ENCODE results near the gene BEST2.
"Not testable (repeated sequence)": the region's sequence is repeated elsewhere in the genome, so short reads cannot be mapped to it uniquely, and the experiment has no call there.

BEST2 gene

DNA sequence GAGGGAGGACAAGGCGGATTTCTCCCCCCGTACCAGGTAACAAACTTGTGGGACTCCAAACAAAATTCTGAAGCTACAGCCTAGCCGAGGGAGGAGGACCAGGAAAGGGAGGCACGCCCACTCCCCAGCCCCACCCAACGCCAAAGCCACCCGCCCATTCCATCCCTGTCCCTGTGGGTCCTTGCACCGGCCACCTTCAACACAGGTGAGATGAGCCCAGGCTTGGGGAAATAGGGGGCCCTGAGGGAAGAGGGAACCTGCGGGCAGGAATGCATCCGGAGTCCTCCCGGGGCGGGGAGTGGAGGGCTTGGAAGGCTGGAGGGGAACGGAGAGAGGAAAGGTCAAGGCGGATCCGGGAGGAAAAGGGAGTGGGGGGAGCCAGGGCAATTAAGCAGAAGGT is at the start of gene BEST2:
TSS of gene BEST2 (plus strand) at position 157 of the 400 bp plus-strand sequence. CDS start 802 bp downstream, outside the sequence.
- DNase-seq (ENCODE audit: low read depth in 2 of 2): no peak

DNA sequence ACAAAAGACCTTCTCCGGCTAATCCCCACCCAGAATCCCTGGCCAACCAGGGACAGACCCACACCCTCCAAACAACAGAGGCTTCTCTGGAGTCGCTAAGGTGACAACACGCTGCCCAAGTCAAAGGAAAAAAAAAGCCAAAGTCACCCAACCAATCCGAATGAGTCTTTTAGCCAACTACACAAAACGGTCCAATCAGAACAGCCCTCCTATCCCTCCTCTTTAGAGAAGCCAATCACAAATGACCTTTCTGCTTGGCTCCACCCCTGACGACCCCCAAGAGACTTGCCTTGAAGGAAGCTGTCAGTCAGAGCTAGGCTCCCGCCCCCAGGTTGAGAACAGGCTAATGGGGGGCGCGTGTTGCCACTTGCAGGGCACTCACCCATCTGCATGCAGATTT is 48.5 kb upstream of the BEST2 start:
- DNase-seq (ENCODE audit: low read depth in 2 of 2): no peak

DNA sequence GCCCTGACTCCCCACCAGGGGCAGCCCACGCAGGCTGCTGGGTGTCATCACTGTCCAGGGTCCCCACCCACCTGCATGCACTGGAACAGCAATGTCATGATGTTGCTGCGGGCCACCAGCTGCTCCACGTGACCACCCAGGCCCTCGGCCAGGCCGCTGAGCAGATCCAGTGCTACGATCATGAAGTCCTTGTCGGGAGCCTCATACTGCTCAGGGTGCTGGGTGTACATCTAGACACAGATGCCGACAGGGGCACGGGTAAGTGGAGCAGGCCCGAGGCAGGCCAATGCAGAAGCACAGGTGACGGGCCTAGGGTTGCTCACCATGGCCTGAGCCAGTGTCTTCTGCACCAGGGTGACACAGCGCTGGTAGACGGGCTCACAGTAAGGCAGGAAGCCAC is 46.4 kb upstream of the BEST2 start:
- DNase-seq (ENCODE audit: low read depth in 2 of 2): no peak

DNA sequence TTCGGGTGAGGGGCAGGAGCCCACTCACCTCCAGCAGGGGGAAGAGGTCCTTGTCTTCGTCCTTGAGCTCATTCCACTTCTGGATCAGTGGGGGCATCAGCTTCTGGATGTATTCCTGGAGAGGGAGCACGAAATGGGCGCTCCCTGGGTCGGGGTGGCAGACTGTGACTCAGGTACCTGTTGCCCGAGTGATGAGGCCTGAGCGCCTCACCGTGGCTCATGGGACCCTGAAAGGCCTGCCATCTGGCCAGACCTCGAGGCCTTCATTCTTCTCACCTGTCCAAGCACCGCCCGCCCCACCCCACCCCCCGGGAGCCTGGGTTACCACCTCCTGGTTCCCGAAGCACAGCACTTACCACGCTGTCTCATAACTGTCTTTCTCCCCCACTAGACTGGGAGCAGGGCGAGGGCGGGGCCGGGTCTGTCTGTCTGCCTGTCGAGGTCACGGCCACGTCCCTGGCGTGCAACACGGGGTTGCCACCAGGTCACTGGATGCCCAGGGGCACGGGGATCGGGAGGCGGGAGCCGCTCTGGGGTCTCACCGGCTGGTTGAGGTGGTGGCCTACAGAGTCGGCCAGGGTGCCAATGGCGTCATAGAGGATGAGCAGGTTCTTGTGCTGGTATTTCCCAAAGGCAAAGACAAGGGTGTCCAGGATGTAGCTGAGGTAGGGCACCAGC is 45.8 kb upstream of the BEST2 start:
- no peak for DNase-seq (ENCODE audit: low read depth in 2 of 2)

DNA sequence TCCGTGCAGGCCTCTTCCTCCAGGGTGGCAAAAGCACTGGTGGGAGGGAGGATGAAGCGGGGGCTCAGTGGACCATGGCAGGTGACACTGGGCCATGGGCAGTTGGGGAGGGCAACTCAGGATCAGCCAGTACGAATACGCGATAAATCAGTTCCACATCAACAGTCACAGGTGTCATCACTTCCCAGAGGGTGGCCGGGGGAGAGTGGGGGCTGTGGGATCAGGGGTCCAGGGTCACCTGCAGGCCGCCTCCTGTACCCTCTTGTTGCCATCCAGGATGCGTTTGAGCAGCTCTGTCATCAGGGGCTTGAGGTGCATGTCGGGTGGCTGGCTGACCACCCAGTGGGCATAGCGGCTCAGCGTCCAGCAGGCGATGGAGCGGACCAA is 45.3 kb upstream of the BEST2 start:
- DNase-seq (ENCODE audit: low read depth in 2 of 2): no peak

DNA sequence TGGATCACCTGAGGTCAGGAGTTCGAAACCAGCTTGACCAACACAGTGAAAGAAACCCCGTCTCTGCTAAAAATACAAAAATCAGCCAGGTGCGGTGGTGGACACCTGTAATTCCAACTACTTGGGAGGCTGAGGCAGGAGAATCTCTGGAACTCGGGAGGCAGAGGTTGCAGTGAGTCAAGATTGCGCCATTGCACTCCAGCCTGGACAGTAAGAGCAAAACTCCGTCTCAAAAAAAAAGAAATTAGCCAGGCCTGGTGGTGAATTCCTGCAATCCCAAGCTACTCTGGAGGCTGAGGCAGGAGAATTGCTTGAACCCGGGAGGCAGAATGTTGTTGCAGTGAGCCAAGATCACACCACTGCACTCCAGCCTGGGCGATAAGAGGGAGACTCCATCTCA is 43.0 kb upstream of the BEST2 start:
- DNase-seq (ENCODE audit: low read depth in 2 of 2): no peak

GRCh38 chr19:12711187-12711586 is 40.4 kb upstream of the BEST2 start:
- no peak for DNase-seq (ENCODE audit: low read depth in 2 of 2)

DNA sequence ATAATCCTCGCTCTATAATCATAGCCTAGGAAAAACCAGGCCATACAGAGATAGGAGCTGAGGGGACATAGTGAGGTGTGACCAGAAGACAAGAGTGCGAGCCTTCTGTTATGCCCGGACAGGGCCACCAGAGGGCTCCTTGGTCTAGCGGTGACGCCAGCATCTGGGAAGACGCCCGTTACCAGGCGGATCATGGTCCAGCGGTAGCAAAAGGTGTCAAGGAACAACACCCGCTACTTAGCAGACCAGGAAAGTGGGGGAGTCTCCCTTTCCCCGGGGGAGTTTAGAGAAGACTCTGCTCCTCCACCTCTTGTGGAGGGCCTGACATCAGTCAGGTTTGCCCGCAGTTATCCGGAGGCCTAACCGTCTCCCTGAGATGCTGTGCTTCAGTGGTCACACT is 39.5 kb upstream of the BEST2 start:
- not testable (repeated sequence) for DNase-seq (ENCODE audit: low read depth in 2 of 2)

- not testable (repeated sequence) for DNase-seq (ENCODE audit: low read depth in 2 of 2)
Measured at GRCh38 chr19:12713304-12713703, 38.3 kb upstream of the BEST2 start.

GRCh38 chr19:12715102-12715501 is 36.5 kb upstream of the BEST2 start:
- DNase-seq (ENCODE audit: low read depth in 2 of 2): no peak

GRCh38 chr19:12715929-12716328 is 35.7 kb upstream of the BEST2 start:
- DNase-seq (ENCODE audit: low read depth in 2 of 2): no peak

- DNase-seq (ENCODE audit: low read depth in 2 of 2): no peak
Measured at GRCh38 chr19:12720296-12720695, 31.3 kb upstream of the BEST2 start.

DNA sequence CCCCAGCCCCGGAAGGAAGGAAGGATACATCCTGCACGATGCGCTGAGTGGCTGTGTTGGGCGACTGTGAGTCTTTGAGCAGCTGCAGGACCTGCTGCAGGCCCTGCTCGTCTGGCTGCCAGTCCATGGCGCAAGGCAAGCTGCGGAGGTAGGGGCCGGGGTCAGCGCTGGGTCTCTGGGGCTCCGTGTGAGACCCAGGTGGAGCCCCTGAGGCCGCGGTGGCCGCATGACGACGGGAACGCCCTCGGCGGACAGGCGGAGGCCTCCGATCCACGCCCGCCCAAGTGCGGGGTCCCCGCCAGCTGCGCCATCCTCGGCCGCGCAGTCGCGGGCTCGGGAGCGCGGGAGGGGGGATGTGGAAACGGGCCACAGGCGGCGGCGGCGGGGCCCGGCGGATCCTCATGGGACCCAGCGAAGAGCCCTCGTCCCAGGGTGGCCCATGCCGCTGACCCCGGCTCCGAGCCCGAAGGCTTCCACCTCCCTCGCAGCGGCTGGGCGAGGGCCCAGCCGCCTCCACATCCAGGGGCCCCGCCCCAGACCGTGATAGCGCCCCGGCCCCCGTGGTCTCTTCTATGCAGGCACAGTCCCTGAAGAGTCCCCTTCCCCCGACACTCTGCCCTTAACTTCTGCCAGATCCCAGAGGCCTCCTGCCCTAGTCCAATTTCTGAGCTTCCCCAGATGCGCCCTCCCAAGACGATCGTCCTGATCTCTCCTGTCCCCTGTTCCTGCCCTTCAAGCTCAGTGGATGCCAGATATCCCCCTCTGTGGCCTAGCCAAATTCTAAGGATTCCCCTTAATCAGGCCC is 30.5 kb upstream of the BEST2 start:
- DNase-seq (ENCODE audit: low read depth in 2 of 2): no peak

DNA sequence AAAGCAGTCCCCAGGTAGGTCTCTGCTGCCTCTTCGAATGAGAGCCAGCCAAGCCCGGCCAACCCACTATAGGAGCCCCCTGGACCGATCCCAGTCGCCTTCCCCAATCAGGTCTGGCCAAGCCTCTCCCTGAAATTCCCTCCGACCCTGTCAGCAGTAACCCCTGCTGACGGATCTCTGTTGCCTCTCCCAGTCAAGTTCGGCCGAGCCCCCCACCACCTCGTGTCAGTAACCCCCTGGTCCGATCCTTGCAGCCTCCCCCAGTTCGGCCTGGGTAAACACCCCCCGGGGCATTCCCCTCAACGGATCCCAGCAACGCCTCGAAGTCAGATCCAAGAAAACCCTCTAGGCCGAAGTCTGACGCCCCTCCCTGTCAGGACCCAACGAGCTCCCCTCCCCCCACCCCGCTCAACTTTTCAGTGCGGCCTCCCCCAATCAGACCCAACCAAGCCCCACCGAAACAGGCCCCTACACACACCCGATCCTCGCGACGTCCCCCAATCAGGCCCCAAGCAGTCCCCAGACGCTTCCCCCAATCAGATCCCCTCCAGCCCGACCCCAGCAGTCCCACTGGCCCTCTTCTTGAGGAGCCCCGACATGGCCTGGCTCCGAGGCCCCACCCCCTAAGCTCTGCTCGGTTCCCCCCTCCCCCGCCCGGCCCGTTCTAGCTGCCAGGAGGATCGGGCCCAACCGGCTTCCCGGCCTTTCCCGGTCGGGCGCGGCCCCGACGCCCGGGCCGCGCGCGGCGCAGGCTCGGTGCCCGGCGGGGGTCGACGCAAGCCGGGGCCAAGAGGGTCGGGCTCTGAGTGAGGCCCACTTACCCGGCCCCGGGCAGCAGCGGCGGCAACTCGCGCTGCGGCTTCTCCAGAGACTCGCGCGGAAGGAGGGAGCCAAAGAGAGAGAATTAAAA is 29.7 kb upstream of the BEST2 start:
- peak in 1 of 2 donors; percentile 47 for DNase-seq (ENCODE audit: low read depth in 2 of 2)

DNA sequence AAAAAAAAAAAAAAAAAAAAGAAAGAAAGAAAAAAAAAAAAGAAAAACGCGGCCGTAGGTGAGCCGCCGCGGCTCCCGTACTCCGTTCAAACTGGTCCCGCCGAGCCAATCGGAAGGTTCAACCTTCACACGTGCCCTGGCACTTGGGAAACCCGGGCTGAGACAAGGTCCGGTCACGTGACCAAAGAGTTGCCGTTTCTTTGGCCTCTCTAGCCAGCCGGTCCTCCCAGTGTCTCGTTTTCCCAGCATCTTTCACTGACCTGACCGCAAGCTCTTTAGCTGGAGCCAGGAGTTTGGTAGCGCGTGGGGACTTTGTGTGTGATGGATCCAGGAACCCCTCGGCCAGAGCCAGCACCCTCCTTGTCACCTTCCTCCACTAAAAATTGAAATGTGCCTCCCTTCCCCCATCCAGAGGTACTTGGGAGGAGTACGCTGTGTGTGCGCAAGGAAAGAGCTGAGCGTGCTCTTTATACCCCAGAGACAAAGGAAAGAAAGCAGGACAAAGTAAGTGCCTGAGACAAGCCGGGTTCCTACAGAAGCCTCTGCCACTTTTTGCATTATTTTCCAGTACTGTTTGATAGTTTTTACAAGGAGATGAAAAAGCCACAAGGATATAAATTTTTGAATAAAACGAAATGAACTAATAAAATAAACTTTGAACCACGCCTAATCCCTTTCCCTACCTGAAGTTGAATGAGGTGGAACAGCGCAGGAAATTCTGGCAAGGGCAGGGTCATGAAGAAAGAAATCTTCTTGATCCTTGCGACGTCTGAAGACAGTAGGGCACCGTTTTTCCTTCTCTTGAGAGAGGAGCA is 28.8 kb upstream of the BEST2 start:
- peak; percentile 79 to 85 for DNase-seq (ENCODE audit: low read depth in 2 of 2)

DNA sequence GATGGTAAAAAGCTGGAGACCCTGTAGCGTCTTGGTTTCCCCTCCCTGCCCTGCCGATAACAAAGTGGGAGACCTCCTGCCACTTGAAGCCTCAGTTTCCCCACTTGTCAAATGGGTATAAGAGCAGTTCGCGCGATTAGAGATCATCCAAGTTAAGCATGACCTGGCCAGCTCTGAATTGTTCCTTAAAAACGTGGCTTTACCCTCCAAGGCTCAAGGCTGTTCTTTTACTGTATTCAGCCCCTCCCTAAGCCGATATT is 28.3 kb upstream of the BEST2 start:
- DNase-seq (ENCODE audit: low read depth in 2 of 2): no peak

DNA sequence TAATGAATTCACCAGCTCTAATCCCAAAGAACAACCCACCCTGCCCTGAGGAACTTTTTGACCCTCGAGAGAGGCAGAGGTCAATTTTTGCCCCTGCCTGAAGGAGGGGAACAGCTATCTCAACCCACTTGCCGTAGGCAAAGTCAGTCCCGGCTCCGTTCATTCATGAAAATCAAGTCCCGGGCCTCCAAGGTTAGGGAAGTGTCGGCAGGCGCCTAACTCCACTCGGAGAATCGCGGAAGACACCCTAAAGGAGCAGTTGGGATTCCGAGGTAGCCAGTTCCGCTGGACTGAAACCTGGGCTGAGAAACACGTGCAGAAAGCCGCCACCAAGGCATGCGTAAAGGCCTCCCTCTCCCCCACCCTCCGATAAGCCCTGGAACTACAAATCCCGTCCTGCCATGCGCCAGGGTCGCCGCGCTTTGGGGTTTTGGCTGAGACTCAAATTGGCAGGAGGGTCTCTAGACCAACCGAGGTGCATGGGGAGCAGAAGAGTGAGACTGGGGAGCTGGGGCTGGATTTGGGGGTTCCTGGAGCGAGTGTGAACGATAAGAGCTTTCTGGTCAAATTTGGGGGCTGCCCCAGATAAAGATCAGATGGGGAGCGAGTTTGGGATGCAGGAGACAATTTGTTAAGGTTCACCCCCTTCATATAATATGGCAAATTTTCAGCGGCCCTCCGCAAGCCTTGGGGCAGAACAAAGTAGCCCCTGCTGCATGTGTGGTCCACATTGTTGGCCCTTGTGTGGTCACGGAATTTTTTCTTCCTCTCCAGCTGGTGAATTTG is 27.8 kb upstream of the BEST2 start, which contains the start of gene TNPO2:
TSS of gene TNPO2 (minus strand) at position 292 of the 786 bp plus-strand sequence. CDS start 2,955 bp downstream, outside the sequence.
- peak; percentile 57 to 67 for DNase-seq (ENCODE audit: low read depth in 2 of 2)

DNA sequence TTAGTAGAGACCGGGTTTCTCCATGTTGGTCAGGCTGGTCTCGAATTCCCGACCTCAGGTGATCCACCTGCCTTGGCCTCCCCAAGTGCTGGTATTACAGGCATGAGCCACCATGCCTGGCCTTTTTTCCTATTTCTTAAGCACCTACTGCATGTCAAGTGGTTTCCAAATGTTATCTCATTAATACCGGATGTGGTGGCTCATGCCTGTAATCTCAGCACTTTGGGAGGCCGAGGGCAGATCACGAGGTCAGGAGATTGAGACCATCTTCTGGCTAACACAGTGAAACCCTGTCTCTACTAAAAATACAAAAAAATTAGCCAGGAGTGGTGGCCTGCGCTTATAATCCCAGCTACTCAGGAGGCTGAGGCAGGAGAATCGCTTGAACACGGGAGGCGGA is 26.0 kb upstream of the BEST2 start:
- DNase-seq (ENCODE audit: low read depth in 2 of 2): not testable (repeated sequence)

GRCh38 chr19:12726988-12727316 is 24.6 kb upstream of the BEST2 start:
- no peak for DNase-seq (ENCODE audit: low read depth in 2 of 2)

DNA sequence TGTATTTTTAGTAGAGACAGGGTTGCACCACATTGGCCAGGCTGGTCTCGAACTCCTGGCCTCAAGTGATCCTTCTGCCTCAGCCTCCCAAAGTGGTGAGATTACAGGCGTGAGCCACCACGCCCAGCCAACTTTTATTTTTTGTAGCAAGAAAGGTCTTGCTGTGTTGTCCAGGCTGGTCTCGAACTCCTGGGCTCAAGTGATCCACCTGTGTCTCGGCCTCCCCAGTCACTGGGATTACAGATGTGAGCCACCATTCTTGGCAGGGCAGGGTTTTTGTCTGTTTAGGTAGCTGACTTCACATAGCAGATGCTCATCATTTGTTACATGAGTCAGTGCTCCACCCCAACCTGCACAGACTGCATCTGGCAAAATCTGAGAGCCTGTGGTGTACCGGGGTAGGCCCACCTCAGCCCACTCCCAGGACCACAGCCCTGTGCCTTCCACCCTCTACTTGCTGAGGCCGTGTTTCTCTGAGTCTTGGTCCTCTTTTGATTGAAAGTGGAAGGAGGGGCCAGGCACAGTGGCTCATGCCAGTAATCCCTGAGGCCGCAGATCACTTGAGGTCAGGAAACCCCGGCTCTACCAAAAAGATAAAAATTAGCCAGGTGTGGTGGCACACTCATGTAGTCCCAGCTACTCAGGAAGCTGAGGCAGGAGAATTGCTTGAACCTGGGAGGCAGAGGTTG is 23.7 kb upstream of the BEST2 start:
- no peak for DNase-seq (ENCODE audit: low read depth in 2 of 2)

Measured in stimulated activated CD4-positive, alpha-beta T cell treated with anti-CD3 and anti-CD28 coated beads, Interleukin-1b, Interleukin-23, amount 100 ng/mL, for 4 hours (primary cell).